ENCODE measurements around the gene SNX30.

GRCh38 chr9:112866662-112867274 lies 116.2 kb downstream of the SNX30 start:
- no peak for TF ChIP-seq CTCF (IDR thresholded peaks at IDR 0.05)
- no peak for TF ChIP-seq POLR2AphosphoS5 (IDR thresholded peaks at IDR 0.05; ENCODE audit: low read depth, low read length)
- TF ChIP-seq SIN3A (IDR thresholded peaks at IDR 0.05; ENCODE audit: borderline replicate concordance, insufficient read depth, low read depth, low read length) = no peak
- TF ChIP-seq REST (IDR thresholded peaks at IDR 0.05; ENCODE audit: insufficient read depth in 1 of 2, low read depth in 2 of 2, low read length in 1 of 2) = no peak
- TF ChIP-seq TCF7L2 (IDR thresholded peaks at IDR 0.05; ENCODE audit: low read depth, low read length) = no peak

All from Panc1 (cell line).